ENCODE measurements around the gene TTC13. TPM values are rescaled to one million over a fixed set of nuclear protein-coding genes. Genes with fewer than 3 reads are reported as not detected.
A peak's percentile ranks its signal among the peaks of the same experiment; 100 is the strongest.
"Not testable (repeated sequence)": the region's sequence is repeated elsewhere in the genome, so short reads cannot be mapped to it uniquely, and the experiment has no call there.

The TTC13 gene
- 10 to 100 TPM; 30.8 to 39.2 TPM for total RNA-seq

- Mint-ChIP-seq H3K9me3 (ENCODE audit: low read depth) (no peaks in the 10 kb centered on the region), H3K27ac (peak within 1 kb of the TSS; percentile 96), H3K27me3 (no peaks in the 10 kb centered on the region), H3K4me1 (peaks cover 33% of the 10 kb centered on the region), H3K4me3 (peak within 1 kb of the TSS; percentile 99), H3K36me3 (peaks cover 25% of the 10 kb centered on the region)
- CTCF ChIA-PET, result interaction anchor here (0.7 to 2.7 kb wide), 11 partner anchors 8 to 86 kb away, joined by 3 to 14 read pairs (median 4); partner anchors contain the start of gene FAM89A
- peak; percentile 99 for DNase-seq
- ATAC-seq, result peak; percentile 95
Measured at GRCh38 chr1:230978491-230979388, at the start of gene TTC13, which contains the start of gene ARV1. TSS of gene TTC13 (minus strand) at chr1:230978861. CDS start at chr1:230978830, 31 bp downstream. TSS of gene ARV1 (plus strand) at chr1:230979094. CDS start at chr1:230979106, 12 bp downstream.

- Mint-ChIP-seq H3K36me3 (no peaks in the 10 kb centered on the region), H3K4me1 (peaks cover under 1% of the 10 kb centered on the region), H3K27me3 (no peaks in the 10 kb centered on the region), H3K9me3 (ENCODE audit: low read depth) (no peaks in the 10 kb centered on the region), H3K27ac (no peak overlapping the region), H3K4me3 (no peak overlapping the region)
- DNase-seq (no peak), ATAC-seq (no peak)
- CTCF ChIA-PET, result interaction anchor here (1.4 kb wide), 1 partner anchor 10 kb away, joined by 4 read pairs; no protein-coding TSS in a partner anchor
Measured at GRCh38 chr1:231027971-231028370, 49.3 kb upstream of the TTC13 start.

GRCh38 chr1:231027136-231027925 is 48.7 kb upstream of the TTC13 start:
- no peaks in the 10 kb centered on the region for H3K27me3 Mint-ChIP-seq
- H3K36me3 Mint-ChIP-seq, result no peaks in the 10 kb centered on the region
- no peak for DNase-seq
- no peaks in the 10 kb centered on the region for H3K9me3 Mint-ChIP-seq (ENCODE audit: low read depth)
- no peak overlapping the region for H3K27ac Mint-ChIP-seq
- CTCF ChIA-PET, result no interaction called here
- no peaks in the 10 kb centered on the region for H3K4me1 Mint-ChIP-seq
- no peak overlapping the region for H3K4me3 Mint-ChIP-seq
- no peak for ATAC-seq

- CTCF ChIA-PET, result no interaction called here
- Mint-ChIP-seq H3K9me3 (ENCODE audit: low read depth) (no peaks in the 10 kb centered on the region), H3K4me1 (no peaks in the 10 kb centered on the region), H3K27me3 (no peaks in the 10 kb centered on the region), H3K36me3 (no peaks in the 10 kb centered on the region), H3K27ac (no peak overlapping the region), H3K4me3 (no peak overlapping the region)
- no peak for DNase-seq
- no peak for ATAC-seq
Measured at GRCh38 chr1:231026576-231026975, 47.9 kb upstream of the TTC13 start.

- DNase-seq (no peak), ATAC-seq (no peak)
- Mint-ChIP-seq H3K36me3 (peaks cover 7% of the 10 kb centered on the region), H3K27ac (no peak overlapping the region), H3K4me1 (peaks cover 9% of the 10 kb centered on the region), H3K4me3 (no peak overlapping the region), H3K9me3 (ENCODE audit: low read depth) (no peaks in the 10 kb centered on the region), H3K27me3 (no peaks in the 10 kb centered on the region)
- CTCF ChIA-PET, result no interaction called here
Measured at GRCh38 chr1:231023150-231023549, 44.5 kb upstream of the TTC13 start.

- CTCF ChIA-PET; H3K36me3 Mint-ChIP-seq; H3K9me3 Mint-ChIP-seq (ENCODE audit: low read depth); H3K4me3 Mint-ChIP-seq; ATAC-seq; DNase-seq; H3K27ac Mint-ChIP-seq; H3K27me3 Mint-ChIP-seq; H3K4me1 Mint-ChIP-seq: not testable (repeated sequence)
Measured at GRCh38 chr1:231022543-231022942, 43.9 kb upstream of the TTC13 start.

GRCh38 chr1:231021540-231022031 is 42.9 kb upstream of the TTC13 start:
- no peak overlapping the region for H3K4me3 Mint-ChIP-seq
- H3K27me3 Mint-ChIP-seq, result no peaks in the 10 kb centered on the region
- H3K9me3 Mint-ChIP-seq (ENCODE audit: low read depth), result no peaks in the 10 kb centered on the region
- peaks cover 9% of the 10 kb centered on the region for H3K4me1 Mint-ChIP-seq
- DNase-seq, result no peak
- no peak overlapping the region for H3K27ac Mint-ChIP-seq
- no peak for ATAC-seq
- H3K36me3 Mint-ChIP-seq, result peaks cover 7% of the 10 kb centered on the region
- CTCF ChIA-PET, result no interaction called here

GRCh38 chr1:231020816-231021215 is 42.2 kb upstream of the TTC13 start:
- Mint-ChIP-seq H3K4me3 (no peak overlapping the region), H3K4me1 (peaks cover 9% of the 10 kb centered on the region), H3K27me3 (no peaks in the 10 kb centered on the region), H3K27ac (peak overlapping the region; percentile 1), H3K9me3 (ENCODE audit: low read depth) (no peaks in the 10 kb centered on the region), H3K36me3 (peaks cover 7% of the 10 kb centered on the region)
- DNase-seq (no peak), ATAC-seq (no peak)
- CTCF ChIA-PET, result no interaction called here

GRCh38 chr1:231020139-231020601 is 41.5 kb upstream of the TTC13 start:
- Mint-ChIP-seq H3K4me1 (peaks cover 9% of the 10 kb centered on the region), H3K4me3 (peak overlapping the region; percentile 52), H3K9me3 (ENCODE audit: low read depth) (no peaks in the 10 kb centered on the region), H3K27ac (peak overlapping the region; percentile 57), H3K36me3 (peaks cover 7% of the 10 kb centered on the region), H3K27me3 (no peaks in the 10 kb centered on the region)
- DNase-seq, result peak; percentile 48
- CTCF ChIA-PET, result no interaction called here
- peak; percentile 63 for ATAC-seq

GRCh38 chr1:231019711-231020110 is 41.0 kb upstream of the TTC13 start:
- Mint-ChIP-seq H3K36me3 (peaks cover 7% of the 10 kb centered on the region), H3K4me1 (peaks cover 9% of the 10 kb centered on the region), H3K27me3 (no peaks in the 10 kb centered on the region), H3K9me3 (ENCODE audit: low read depth) (no peaks in the 10 kb centered on the region), H3K4me3 (peak overlapping the region; percentile 52), H3K27ac (peak overlapping the region; percentile 57)
- ATAC-seq (no peak), DNase-seq (no peak)
- CTCF ChIA-PET, result no interaction called here

- H3K36me3 Mint-ChIP-seq, result peaks cover 7% of the 10 kb centered on the region
- CTCF ChIA-PET, result interaction anchor here (1.3 to 2.2 kb wide), 2 partner anchors 190 to 194 kb away, joined by 4 read pairs; no protein-coding TSS in a partner anchor
- no peaks in the 10 kb centered on the region for H3K9me3 Mint-ChIP-seq (ENCODE audit: low read depth)
- no peak overlapping the region for H3K4me3 Mint-ChIP-seq
- DNase-seq (no peak), ATAC-seq (no peak)
- H3K27ac Mint-ChIP-seq, result no peak overlapping the region
- H3K27me3 Mint-ChIP-seq, result no peaks in the 10 kb centered on the region
- peaks cover 9% of the 10 kb centered on the region for H3K4me1 Mint-ChIP-seq
Measured at GRCh38 chr1:231016966-231017365, 38.3 kb upstream of the TTC13 start.

GRCh38 chr1:231016234-231016633 is 37.6 kb upstream of the TTC13 start:
- H3K27me3 Mint-ChIP-seq, result no peaks in the 10 kb centered on the region
- no peaks in the 10 kb centered on the region for H3K9me3 Mint-ChIP-seq (ENCODE audit: low read depth)
- CTCF ChIA-PET, result interaction anchor here (1.3 kb wide), 1 partner anchor 190 kb away, joined by 4 read pairs; no protein-coding TSS in a partner anchor
- no peak overlapping the region for H3K4me3 Mint-ChIP-seq
- no peak for ATAC-seq
- DNase-seq, result no peak
- H3K4me1 Mint-ChIP-seq, result peaks cover 9% of the 10 kb centered on the region
- H3K36me3 Mint-ChIP-seq, result peaks cover 7% of the 10 kb centered on the region
- no peak overlapping the region for H3K27ac Mint-ChIP-seq

- Mint-ChIP-seq H3K4me3 (no peak overlapping the region), H3K27me3 (no peaks in the 10 kb centered on the region), H3K4me1 (no peaks in the 10 kb centered on the region), H3K9me3 (ENCODE audit: low read depth) (no peaks in the 10 kb centered on the region), H3K36me3 (no peaks in the 10 kb centered on the region), H3K27ac (no peak overlapping the region)
- no peak for DNase-seq
- CTCF ChIA-PET, result no interaction called here
- no peak for ATAC-seq
Measured at GRCh38 chr1:231013391-231014015, 34.8 kb upstream of the TTC13 start.
